Tibial nerve (tissue), 4 donors: ENCODE measurements around the gene TMEM269. TPM values are rescaled to one million over a fixed set of nuclear protein-coding genes. Genes with fewer than 3 reads are reported as not detected.
"Not testable (repeated sequence)": the region's sequence is repeated elsewhere in the genome, so short reads cannot be mapped to it uniquely, and the experiment has no call there.

Experiments used
- DNase-seq, 2 donors: peaks; one replicate each; pipeline ENCODE4 v3.0.0-alpha.2; 2019; ENCODE audit warnings: low spot score in 2 of 2
- H3K27ac ChIP-seq, 4 donors: fragments of 200-600 bp; sonication (generic) in 3 of 4; one replicate each; pipeline ENCODE4 v1.5.1; 2017 to 2019; ENCODE audit warnings: mild to moderate bottlenecking in 1 of 4
- H3K27me3 ChIP-seq, 2 donors: fragments of 200-600 bp; sonication (generic) in 1 of 2; one replicate each; pipeline versions ENCODE4 v1.5.1 to v1.6.0; 2017 to 2019
- H3K36me3 ChIP-seq, 3 donors: fragments of 200-600 bp; sonication (generic); one replicate each; pipeline ENCODE4 v1.5.1; 2018 to 2019
- H3K4me1 ChIP-seq, 4 donors: fragments of 200-600 bp; sonication (generic) in 3 of 4; one replicate each; pipeline ENCODE4 v1.5.1; 2017 to 2019
- H3K4me3 ChIP-seq, 4 donors: fragments of 200-600 bp; sonication (generic) in 3 of 4; one replicate each; pipeline ENCODE4 v1.5.1; 2017 to 2019; ENCODE audit warnings: mild to moderate bottlenecking in 1 of 4, moderate library complexity in 1 of 4
- H3K9me3 ChIP-seq, 4 donors: fragments of 200-600 bp; sonication (generic) in 3 of 4; one replicate each; pipeline ENCODE4 v1.5.1; 2017 to 2019
- EP300 ChIP-seq, 2 donors: sonication (generic); formaldehyde crosslinking; IDR thresholded peaks; one replicate each; pipeline ENCODE4 v1.6.1; 2017; ENCODE audit warnings: antibody characterized with exemption in 2 of 2, mild to moderate bottlenecking in 1 of 2
- POLR2A ChIP-seq, 2 donors: fragments of 450-650 bp; IDR thresholded peaks; one replicate each; pipeline ENCODE4 v1.6.1; 2017; ENCODE audit warnings: antibody characterized with exemption in 2 of 2, mild to moderate bottlenecking in 2 of 2, moderate library complexity in 2 of 2
- WGBS, 2 donors: methylation state at CpG; one replicate each; pipeline ENCODE4 v1.1.5; 2018; 5-methylcytosine and 5-hydroxymethylcytosine counted together
- total RNA-seq, 4 donors: library from RNA; depleted of rRNA; stranded (reverse); fragments of >200 nt; gene quantifications; one replicate each; pipeline ENCODE4 v1.1.0, GENCODE V29; 2016
- TF ChIP-seq, protein P1 (sequence below), 5 experiments: fragments of 200-600 bp in 3 of 5; fragments of 450-650 bp in 2 of 5; sonication (generic) in 3 of 5; IDR thresholded peaks; one replicate each; pipeline ENCODE4 v1.5.1; 2016 to 2019; ENCODE audit warnings: antibody characterized with exemption in 5 of 5, mild to moderate bottlenecking in 3 of 5, moderate library complexity in 2 of 5

The TMEM269 gene
- total RNA-seq, 4 donors from 2014 or later = 0.21 to 0.30 (median 0.22) TPM; not detected in 1

GRCh38 chr1:42807056-42807668 is 22.4 kb downstream of the TMEM269 start:
- H3K9me3 ChIP-seq = no peaks in the 10 kb centered on the region

GRCh38 chr1:42814815-42815214 is 30.0 kb downstream of the TMEM269 start:
- not testable (repeated sequence) for H3K27me3 ChIP-seq, DNase-seq, H3K4me3 ChIP-seq, H3K9me3 ChIP-seq, H3K27ac ChIP-seq
- Histone ChIP-seq H3K36me3 (peaks cover 0 to 19% (median 0%) of the 10 kb centered on the region in 3 donors), H3K4me1 (peaks cover 0 to 20% (median 15%) of the 10 kb centered on the region in 4 donors)
- 100% methylated on average over 3 of the region's 3 CpGs for WGBS, 2 donors

More at GRCh38 chr1:42807056-42807668, 22.4 kb downstream of the TMEM269 start:
- no peak for DNase-seq
- Histone ChIP-seq H3K27me3 (no peaks in the 10 kb centered on the region), H3K27ac (no peak overlapping the region), H3K4me3 (no peak overlapping the region), H3K4me1 (peaks cover 0 to 3% (median 0%) of the 10 kb centered on the region in 4 donors), H3K36me3 (peaks cover 0 to 47% (median 2%) of the 10 kb centered on the region in 3 donors)
- TF ChIP-seq EP300 (IDR thresholded peaks at IDR 0.05) = no peak
- TF ChIP-seq POLR2A (IDR thresholded peaks at IDR 0.05) = no peak
- TF ChIP-seq, protein P1, sequence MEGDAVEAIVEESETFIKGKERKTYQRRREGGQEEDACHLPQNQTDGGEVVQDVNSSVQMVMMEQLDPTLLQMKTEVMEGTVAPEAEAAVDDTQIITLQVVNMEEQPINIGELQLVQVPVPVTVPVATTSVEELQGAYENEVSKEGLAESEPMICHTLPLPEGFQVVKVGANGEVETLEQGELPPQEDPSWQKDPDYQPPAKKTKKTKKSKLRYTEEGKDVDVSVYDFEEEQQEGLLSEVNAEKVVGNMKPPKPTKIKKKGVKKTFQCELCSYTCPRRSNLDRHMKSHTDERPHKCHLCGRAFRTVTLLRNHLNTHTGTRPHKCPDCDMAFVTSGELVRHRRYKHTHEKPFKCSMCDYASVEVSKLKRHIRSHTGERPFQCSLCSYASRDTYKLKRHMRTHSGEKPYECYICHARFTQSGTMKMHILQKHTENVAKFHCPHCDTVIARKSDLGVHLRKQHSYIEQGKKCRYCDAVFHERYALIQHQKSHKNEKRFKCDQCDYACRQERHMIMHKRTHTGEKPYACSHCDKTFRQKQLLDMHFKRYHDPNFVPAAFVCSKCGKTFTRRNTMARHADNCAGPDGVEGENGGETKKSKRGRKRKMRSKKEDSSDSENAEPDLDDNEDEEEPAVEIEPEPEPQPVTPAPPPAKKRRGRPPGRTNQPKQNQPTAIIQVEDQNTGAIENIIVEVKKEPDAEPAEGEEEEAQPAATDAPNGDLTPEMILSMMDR (IDR thresholded peaks at IDR 0.05) = no peak

GRCh38 chr1:42815941-42816584 is 31.3 kb downstream of the TMEM269 start:
- Histone ChIP-seq H3K27ac (peak overlapping the region in 3 of 4 donors; percentile 95 to 99 (median 97)), H3K27me3 (no peaks in the 10 kb centered on the region), H3K4me1 (peaks cover 0 to 20% (median 15%) of the 10 kb centered on the region in 4 donors), H3K4me3 (peak overlapping the region; percentile 66 to 88 (median 77)), H3K9me3 (no peaks in the 10 kb centered on the region), H3K36me3 (peaks cover 0 to 10% (median 0%) of the 10 kb centered on the region in 3 donors)
- TF ChIP-seq, protein P1 (IDR thresholded peaks at IDR 0.05) = no peak
- TF ChIP-seq POLR2A (IDR thresholded peaks at IDR 0.05) (no peak), EP300 (IDR thresholded peaks at IDR 0.05) (no peak)
- WGBS, 2 donors = 31 to 32% methylated on average over 7 of the region's 7 CpGs
- DNase-seq = no peak

DNA sequence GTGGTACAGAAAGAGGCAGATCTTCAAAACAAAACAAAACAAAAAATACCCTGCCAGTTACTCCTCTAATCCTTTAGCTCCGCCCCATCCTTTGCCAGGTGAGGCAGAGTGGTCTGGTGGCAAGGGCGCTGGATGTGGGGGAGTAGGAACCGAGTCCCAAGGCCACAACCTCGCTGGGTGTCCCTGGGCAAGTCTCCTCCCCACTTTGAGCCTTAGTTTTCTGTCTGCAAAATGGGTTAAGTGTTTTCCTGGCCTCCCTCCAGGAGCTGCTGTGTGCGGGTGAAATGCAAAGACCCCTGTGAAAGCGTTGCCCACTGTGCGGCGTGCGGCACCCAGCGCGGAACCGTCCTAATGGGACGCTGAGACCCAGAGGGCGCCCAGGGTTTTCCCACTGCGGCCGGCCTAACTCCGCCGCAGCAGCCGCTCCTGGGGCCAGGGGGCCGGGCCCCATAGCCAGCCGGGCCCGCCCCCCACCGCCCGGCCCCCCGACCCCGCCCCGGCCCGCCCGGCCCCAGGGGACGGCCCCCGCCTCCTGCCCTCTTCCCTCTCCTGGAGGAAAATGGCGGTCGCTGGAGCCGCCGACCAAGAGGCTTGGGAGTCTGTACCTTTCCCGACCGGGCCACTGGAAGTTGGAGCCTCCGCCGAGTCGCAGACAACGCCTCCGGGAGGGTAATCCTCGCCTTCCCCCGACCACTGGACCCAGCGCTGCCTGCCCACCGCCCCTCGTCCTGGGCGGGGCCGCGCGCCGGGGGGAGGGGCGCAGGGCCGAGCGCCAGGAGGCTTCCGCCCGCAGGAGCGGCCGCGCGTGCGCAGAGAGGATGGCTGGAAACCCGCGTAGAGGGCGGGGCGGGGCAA is 32.0 kb downstream of the TMEM269 start, which contains the start of the genes ERMAP and SVBP:
TSS of gene ERMAP (plus strand) at position 538 of the 855 bp plus-strand sequence. CDS start 13,327 bp downstream, outside the sequence.
TSS of gene SVBP (minus strand) at position 813 of the 855 bp plus-strand sequence. CDS start 853 bp downstream, outside the sequence.
- Histone ChIP-seq H3K9me3 (no peaks in the 10 kb centered on the region), H3K27ac (peak within 1 kb of the TSS; percentile 95 to 99 (median 96)), H3K4me1 (peaks cover 0 to 20% (median 15%) of the 10 kb centered on the region in 4 donors), H3K36me3 (peaks cover 0 to 4% (median 0%) of the 10 kb centered on the region in 3 donors), H3K27me3 (no peaks in the 10 kb centered on the region), H3K4me3 (peak within 1 kb of the TSS; percentile 66 to 88 (median 77))
- DNase-seq = peak; percentile 87 to 89
- TF ChIP-seq EP300 (IDR thresholded peaks at IDR 0.05) = peak; percentile 12 to 79
- TF ChIP-seq POLR2A (IDR thresholded peaks at IDR 0.05) = peak in 1 of 2 donors; percentile 41
- TF ChIP-seq, protein P1 (IDR thresholded peaks at IDR 0.05) = peak in 1 of 5 experiments; percentile 27
- 1 to 7% methylated on average over 7 to 29 of the region's 66 CpGs for WGBS, 2 donors

DNA sequence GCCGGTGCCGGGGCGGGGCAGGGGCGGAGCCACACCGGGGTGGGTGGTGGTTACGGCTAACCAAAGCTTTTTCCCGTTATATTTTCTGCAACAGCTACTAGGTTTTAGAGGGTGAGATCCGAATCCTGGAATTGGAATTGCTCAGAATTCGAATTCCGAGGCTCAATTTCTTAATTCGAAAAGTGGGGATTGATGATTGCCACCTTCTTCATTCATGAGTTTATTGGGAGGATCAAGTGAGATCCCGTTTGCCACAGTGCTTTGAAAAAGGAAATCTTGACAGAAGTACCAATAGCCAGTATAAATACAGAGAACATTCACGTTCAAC is 32.6 kb downstream of the TMEM269 start:
- Histone ChIP-seq H3K9me3 (no peaks in the 10 kb centered on the region), H3K4me1 (peaks cover 0 to 23% (median 15%) of the 10 kb centered on the region in 4 donors), H3K27me3 (no peaks in the 10 kb centered on the region), H3K4me3 (peak overlapping the region; percentile 24 to 88 (median 66)), H3K27ac (peak overlapping the region; percentile 95 to 99 (median 96)), H3K36me3 (peaks cover 0 to 4% (median 0%) of the 10 kb centered on the region in 3 donors)
- no peak for DNase-seq
- 0 to 1% methylated on average over 13 of the region's 13 CpGs for WGBS, 2 donors
- TF ChIP-seq EP300 (IDR thresholded peaks at IDR 0.05) (no peak), POLR2A (IDR thresholded peaks at IDR 0.05) (no peak)
- TF ChIP-seq, protein P1 (IDR thresholded peaks at IDR 0.05) = no peak
